Skeletal muscle cell (primary cell): ENCODE results near the gene KLHL14.

ENCODE experiments used
- DNase-seq: peaks from one replicate; pipeline ENCODE4 v3.0.0-alpha.2; 2010; ENCODE audit warnings: low read depth
- H3K4me3 ChIP-seq: 2 replicates; pipeline ENCODE4 v1.5.1; 2011; ENCODE audit warnings: low read depth, mild to moderate bottlenecking, control low read depth, low read length, moderate library complexity

Gene KLHL14

GRCh38 chr18:32730620-32731091 lies 42.2 kb downstream of the KLHL14 start:
- peak overlapping the region; percentile 40 for H3K4me3 ChIP-seq
- no peak for DNase-seq

GRCh38 chr18:32730068-32730467 lies 42.8 kb downstream of the KLHL14 start:
- H3K4me3 ChIP-seq, result peak overlapping the region; percentile 40
- DNase-seq, result no peak

GRCh38 chr18:32724071-32724749 lies 48.6 kb downstream of the KLHL14 start:
- no peak overlapping the region for H3K4me3 ChIP-seq
- DNase-seq, result no peak

- no peak for DNase-seq
- H3K4me3 ChIP-seq, result no peak overlapping the region
Measured at GRCh38 chr18:32722279-32722678, 50.5 kb downstream of the KLHL14 start.

- H3K4me3 ChIP-seq, result no peak overlapping the region
- no peak for DNase-seq
Measured at GRCh38 chr18:32717126-32717525, 55.7 kb downstream of the KLHL14 start.

GRCh38 chr18:32714571-32715148 lies 58.2 kb downstream of the KLHL14 start:
- peak; percentile 25 for DNase-seq
- no peak overlapping the region for H3K4me3 ChIP-seq

GRCh38 chr18:32712860-32713259 lies 60.0 kb downstream of the KLHL14 start:
- H3K4me3 ChIP-seq, result no peak overlapping the region
- DNase-seq, result no peak

- DNase-seq, result no peak
Measured at GRCh38 chr18:32711862-32712261, 61.0 kb downstream of the KLHL14 start.

GRCh38 chr18:32707586-32707985 lies 65.2 kb downstream of the KLHL14 start:
- no peak overlapping the region for H3K4me3 ChIP-seq
- DNase-seq, result no peak

More at GRCh38 chr18:32711862-32712261, 61.0 kb downstream of the KLHL14 start:
- no peak overlapping the region for H3K4me3 ChIP-seq

GRCh38 chr18:32707147-32707546 lies 65.7 kb downstream of the KLHL14 start:
- no peak for DNase-seq
- no peak overlapping the region for H3K4me3 ChIP-seq

GRCh38 chr18:32701313-32701712 lies 71.5 kb downstream of the KLHL14 start:
- no peak overlapping the region for H3K4me3 ChIP-seq
- no peak for DNase-seq

GRCh38 chr18:32698153-32698552 lies 74.7 kb downstream of the KLHL14 start:
- no peak overlapping the region for H3K4me3 ChIP-seq
- no peak for DNase-seq

GRCh38 chr18:32696376-32696775 lies 76.4 kb downstream of the KLHL14 start:
- H3K4me3 ChIP-seq, result no peak overlapping the region
- DNase-seq, result no peak

- DNase-seq, result no peak
Measured at GRCh38 chr18:32695534-32695933, 77.3 kb downstream of the KLHL14 start.

GRCh38 chr18:32688821-32689220 lies 84.0 kb downstream of the KLHL14 start:
- no peak overlapping the region for H3K4me3 ChIP-seq
- no peak for DNase-seq

More at GRCh38 chr18:32695534-32695933, 77.3 kb downstream of the KLHL14 start:
- H3K4me3 ChIP-seq, result no peak overlapping the region

GRCh38 chr18:32684940-32685339 lies 87.9 kb downstream of the KLHL14 start:
- H3K4me3 ChIP-seq, result no peak overlapping the region
- no peak for DNase-seq

GRCh38 chr18:32684096-32684495 lies 88.7 kb downstream of the KLHL14 start:
- no peak for DNase-seq
- H3K4me3 ChIP-seq, result no peak overlapping the region

- DNase-seq, result no peak
- no peak overlapping the region for H3K4me3 ChIP-seq
Measured at GRCh38 chr18:32683044-32683443, 89.8 kb downstream of the KLHL14 start.

GRCh38 chr18:32677578-32677977 lies 95.2 kb downstream of the KLHL14 start:
- DNase-seq, result no peak
- H3K4me3 ChIP-seq, result no peak overlapping the region

- no peak overlapping the region for H3K4me3 ChIP-seq
- DNase-seq, result no peak
Measured at GRCh38 chr18:32674491-32674890, 98.3 kb downstream of the KLHL14 start.

- H3K4me3 ChIP-seq, result no peak overlapping the region
- no peak for DNase-seq
Measured at GRCh38 chr18:32672398-32672797, 100.4 kb downstream of the KLHL14 start.
